Measurements from ENCODE around the gene MAGI3.
A peak's percentile ranks its signal among the peaks of the same experiment; 100 is the strongest.

Gene MAGI3

GRCh38 chr1:113394863-113395259, 4.5 kb downstream of the MAGI3 start:
- ChIA-PET POLR2A (no interaction called here), CTCF (no interaction called here)

GRCh38 chr1:113396102-113396501, 5.8 kb downstream of the MAGI3 start:
- CTCF ChIA-PET: interaction anchor here (0.7 kb wide), 1 partner anchor 35 kb away, joined by 3 read pairs; no protein-coding TSS in a partner anchor
- no peak for DNase-seq (ENCODE audit: low read depth, low spot score)
- POLR2A ChIA-PET: no interaction called here
- no peak for TF ChIP-seq CTCF (IDR thresholded peaks at IDR 0.05; ENCODE audit: insufficient read depth, low read length, missing control alignments)
- H3K4me3 ChIP-seq (ENCODE audit: low read depth, low read length): no peak overlapping the region

More at GRCh38 chr1:113394863-113395259, 4.5 kb downstream of the MAGI3 start:
- TF ChIP-seq CTCF (IDR thresholded peaks at IDR 0.05; ENCODE audit: insufficient read depth, low read length, missing control alignments): no peak
- H3K4me3 ChIP-seq (ENCODE audit: low read depth, low read length): no peak overlapping the region
- no peak for DNase-seq (ENCODE audit: low read depth, low spot score)

GRCh38 chr1:113396585-113396984, 6.3 kb downstream of the MAGI3 start:
- H3K4me3 ChIP-seq (ENCODE audit: low read depth, low read length): no peak overlapping the region
- DNase-seq (ENCODE audit: low read depth, low spot score): peak; percentile 42
- POLR2A ChIA-PET: no interaction called here

GRCh38 chr1:113399062-113399583, 8.8 kb downstream of the MAGI3 start:
- CTCF ChIA-PET: no interaction called here

More at GRCh38 chr1:113396585-113396984, 6.3 kb downstream of the MAGI3 start:
- CTCF ChIA-PET: interaction anchor here (0.7 kb wide), 1 partner anchor 34 kb away, joined by 3 read pairs; no protein-coding TSS in a partner anchor
- TF ChIP-seq CTCF (IDR thresholded peaks at IDR 0.05; ENCODE audit: insufficient read depth, low read length, missing control alignments): no peak

GRCh38 chr1:113401067-113401466, 10.8 kb downstream of the MAGI3 start:
- CTCF ChIA-PET: interaction anchor here (1.8 kb wide), 1 partner anchor 32 kb away, joined by 4 read pairs; no protein-coding TSS in a partner anchor
- no peak for TF ChIP-seq CTCF (IDR thresholded peaks at IDR 0.05; ENCODE audit: insufficient read depth, low read length, missing control alignments)
- H3K4me3 ChIP-seq (ENCODE audit: low read depth, low read length): no peak overlapping the region

More at GRCh38 chr1:113399062-113399583, 8.8 kb downstream of the MAGI3 start:
- H3K4me3 ChIP-seq (ENCODE audit: low read depth, low read length): no peak overlapping the region
- DNase-seq (ENCODE audit: low read depth, low spot score): no peak
- TF ChIP-seq CTCF (IDR thresholded peaks at IDR 0.05; ENCODE audit: insufficient read depth, low read length, missing control alignments): no peak
- POLR2A ChIA-PET: no interaction called here

GRCh38 chr1:113401728-113402127, 11.4 kb downstream of the MAGI3 start:
- no peak for TF ChIP-seq CTCF (IDR thresholded peaks at IDR 0.05; ENCODE audit: insufficient read depth, low read length, missing control alignments)
- no peak overlapping the region for H3K4me3 ChIP-seq (ENCODE audit: low read depth, low read length)
- ChIA-PET CTCF (interaction anchor here (1.8 kb wide), 1 partner anchor 32 kb away, joined by 4 read pairs; no protein-coding TSS in a partner anchor), POLR2A (no interaction called here)
- DNase-seq (ENCODE audit: low read depth, low spot score): no peak

More at GRCh38 chr1:113401067-113401466, 10.8 kb downstream of the MAGI3 start:
- DNase-seq (ENCODE audit: low read depth, low spot score): no peak
- POLR2A ChIA-PET: no interaction called here
